ENCODE data around the gene RPAP3. TPM values are rescaled to one million over a fixed set of nuclear protein-coding genes. Genes with fewer than 3 reads are reported as not detected.
A peak's percentile ranks its signal among the peaks of the same experiment; 100 is the strongest.

Gene RPAP3
- total RNA-seq, 1 experiment from 2014 or later, result 67.7 TPM

DNA sequence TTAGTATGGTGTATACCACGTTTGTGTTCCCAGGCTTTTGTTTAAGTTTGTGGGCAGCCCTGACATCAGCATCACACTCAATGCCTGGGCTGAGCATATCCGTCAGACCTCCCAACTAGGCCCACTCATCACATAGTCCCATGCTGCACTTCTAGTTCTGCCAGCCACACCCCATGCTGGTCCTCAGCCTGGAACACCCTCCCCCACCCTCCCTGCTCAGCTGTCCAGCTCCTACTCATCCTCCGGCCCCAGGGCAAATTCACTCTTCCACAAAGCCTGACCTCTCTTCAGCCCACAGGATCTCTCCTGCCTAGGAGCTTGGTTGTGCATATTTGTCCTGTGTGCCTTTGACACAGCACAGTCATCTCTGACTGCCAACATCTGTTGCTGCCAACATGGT, 23.4 kb upstream of the RPAP3 start:
- POLR2A ChIA-PET, result no interaction called here
- Histone ChIP-seq H3K36me3 (ENCODE audit: control insufficient read depth, insufficient read depth, low read length) (no peaks in the 10 kb centered on the region), H3K4me1 (peaks cover 6% of the 10 kb centered on the region), H3K27me3 (replicated peaks; ENCODE audit: control insufficient read depth, insufficient read depth, low read length) (no peaks in the 10 kb centered on the region), H3K9me3 (no peaks in the 10 kb centered on the region), H3K4me3 (ENCODE audit: low read depth, low read length) (no peak overlapping the region)
- no peak for DNase-seq
- no peaks in the 10 kb centered on the region for H3K36me3 Mint-ChIP-seq (ENCODE audit: insufficient read depth, unreplicated experiment)
- intact Hi-C loops (cut with micrococcal nuclease; ENCODE audit: unreplicated experiment), result no loop called here
- BruUV-seq (replicated peaks), result no TSS peak
- no peak overlapping the region for H3K4me3 Mint-ChIP-seq (ENCODE audit: unreplicated experiment)
- no peaks in the 10 kb centered on the region for H3K4me1 Mint-ChIP-seq (ENCODE audit: low read depth, unreplicated experiment)
- H3K27me3 Mint-ChIP-seq (ENCODE audit: insufficient read depth, unreplicated experiment), result no peaks in the 10 kb centered on the region
- H3K9me3 Mint-ChIP-seq (ENCODE audit: unreplicated experiment), result no peaks in the 10 kb centered on the region
- TF ChIP-seq, protein P1, sequence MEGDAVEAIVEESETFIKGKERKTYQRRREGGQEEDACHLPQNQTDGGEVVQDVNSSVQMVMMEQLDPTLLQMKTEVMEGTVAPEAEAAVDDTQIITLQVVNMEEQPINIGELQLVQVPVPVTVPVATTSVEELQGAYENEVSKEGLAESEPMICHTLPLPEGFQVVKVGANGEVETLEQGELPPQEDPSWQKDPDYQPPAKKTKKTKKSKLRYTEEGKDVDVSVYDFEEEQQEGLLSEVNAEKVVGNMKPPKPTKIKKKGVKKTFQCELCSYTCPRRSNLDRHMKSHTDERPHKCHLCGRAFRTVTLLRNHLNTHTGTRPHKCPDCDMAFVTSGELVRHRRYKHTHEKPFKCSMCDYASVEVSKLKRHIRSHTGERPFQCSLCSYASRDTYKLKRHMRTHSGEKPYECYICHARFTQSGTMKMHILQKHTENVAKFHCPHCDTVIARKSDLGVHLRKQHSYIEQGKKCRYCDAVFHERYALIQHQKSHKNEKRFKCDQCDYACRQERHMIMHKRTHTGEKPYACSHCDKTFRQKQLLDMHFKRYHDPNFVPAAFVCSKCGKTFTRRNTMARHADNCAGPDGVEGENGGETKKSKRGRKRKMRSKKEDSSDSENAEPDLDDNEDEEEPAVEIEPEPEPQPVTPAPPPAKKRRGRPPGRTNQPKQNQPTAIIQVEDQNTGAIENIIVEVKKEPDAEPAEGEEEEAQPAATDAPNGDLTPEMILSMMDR (IDR thresholded peaks at IDR 0.05; ENCODE audit: insufficient read depth in 1 of 2, low read depth in 1 of 2, low read length in 1 of 2, severe bottlenecking in 1 of 2, unreplicated experiment in 1 of 2), result no peak
- CTCF ChIA-PET, result no interaction called here
- no peak overlapping the region for H3K27ac Mint-ChIP-seq (ENCODE audit: unreplicated experiment)

DNA sequence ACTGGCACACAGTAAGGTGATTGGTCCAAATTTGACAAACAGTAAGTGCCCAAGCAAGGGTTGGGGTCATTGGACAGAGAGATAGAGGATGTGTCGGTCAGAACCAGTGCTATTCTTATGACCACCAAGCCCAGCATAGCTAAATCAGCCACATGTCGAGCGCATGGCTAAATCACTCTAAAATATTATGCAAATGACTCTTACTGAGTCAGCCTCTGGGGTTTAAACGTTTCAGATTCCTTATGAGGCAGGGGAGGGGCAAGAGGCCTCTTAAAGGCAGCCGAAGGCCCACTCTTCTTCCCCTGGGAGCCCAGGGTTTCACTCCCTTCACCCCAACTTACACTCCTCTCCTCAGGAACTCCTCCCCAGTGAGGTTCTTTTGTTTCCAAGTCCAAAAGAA, 20.1 kb upstream of the RPAP3 start:
- Histone ChIP-seq H3K36me3 (ENCODE audit: control insufficient read depth, insufficient read depth, low read length) (no peaks in the 10 kb centered on the region), H3K27me3 (replicated peaks; ENCODE audit: control insufficient read depth, insufficient read depth, low read length) (no peaks in the 10 kb centered on the region), H3K4me3 (ENCODE audit: low read depth, low read length) (no peak overlapping the region), H3K9me3 (no peaks in the 10 kb centered on the region), H3K4me1 (peaks cover 17% of the 10 kb centered on the region)
- Mint-ChIP-seq H3K27ac (ENCODE audit: unreplicated experiment) (no peak overlapping the region), H3K27me3 (ENCODE audit: insufficient read depth, unreplicated experiment) (no peaks in the 10 kb centered on the region), H3K9me3 (ENCODE audit: unreplicated experiment) (no peaks in the 10 kb centered on the region), H3K4me1 (ENCODE audit: low read depth, unreplicated experiment) (peaks cover 16% of the 10 kb centered on the region), H3K36me3 (ENCODE audit: insufficient read depth, unreplicated experiment) (no peaks in the 10 kb centered on the region), H3K4me3 (ENCODE audit: unreplicated experiment) (no peak overlapping the region)
- peak in 1 of 2 experiments; percentile 1 for DNase-seq
- intact Hi-C loops (cut with micrococcal nuclease; ENCODE audit: unreplicated experiment), result no loop called here
- no TSS peak for BruUV-seq (replicated peaks)
- POLR2A ChIA-PET, result no interaction called here
- CTCF ChIA-PET, result interaction anchor here (0.6 to 1.6 kb wide), 4 partner anchors 10 to 43 kb away, joined by 3 to 5 read pairs (median 4); partner anchors contain the start of gene RAPGEF3
- TF ChIP-seq, protein P1 (IDR thresholded peaks at IDR 0.05; ENCODE audit: insufficient read depth in 1 of 2, low read depth in 1 of 2, low read length in 1 of 2, severe bottlenecking in 1 of 2, unreplicated experiment in 1 of 2), result no peak

DNA sequence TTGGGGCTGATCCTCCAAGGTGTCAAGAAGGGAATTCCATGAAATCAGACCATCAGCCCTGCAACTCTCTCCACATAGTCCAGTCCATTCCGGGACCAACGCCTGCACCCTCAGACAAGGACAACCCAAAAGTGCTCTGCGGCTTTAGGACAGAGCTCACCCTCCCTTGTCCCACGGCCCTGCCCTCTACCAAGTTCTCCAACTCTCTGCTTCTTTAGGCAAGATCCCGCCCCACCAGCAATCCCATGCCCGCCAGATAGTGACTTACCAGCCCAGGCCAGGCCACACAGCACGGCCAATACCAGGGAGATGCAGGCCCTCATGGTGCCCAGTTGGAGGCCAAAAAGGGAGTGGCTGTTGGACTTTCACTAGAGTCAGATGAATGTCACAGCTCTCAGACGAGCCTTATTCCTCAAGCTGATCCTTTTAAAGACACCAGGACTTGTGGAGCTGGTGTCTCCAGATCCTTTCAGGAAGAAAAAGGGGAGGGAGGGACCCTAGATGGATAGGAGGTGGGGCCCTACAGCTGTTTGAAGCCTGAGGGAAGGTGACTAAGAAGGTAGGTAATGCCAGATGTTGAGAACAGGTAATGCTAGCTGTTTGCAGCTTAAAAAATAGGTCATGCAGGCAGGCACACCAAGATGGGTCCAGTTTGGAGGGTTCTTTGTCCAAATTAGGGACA, 19.4 kb upstream of the RPAP3 start, which contains the start of gene ENDOU:
ENDOU (minus strand) TSS at position 400 of the 682 bp plus-strand sequence; CDS start at position 323, 77 bp downstream.
- CTCF ChIA-PET, result interaction anchor here (1.0 to 1.6 kb wide), 3 partner anchors 9 to 43 kb away, joined by 3 to 5 read pairs (median 4); no protein-coding TSS in a partner anchor
- Mint-ChIP-seq H3K27ac (ENCODE audit: unreplicated experiment) (no peak within 1 kb of the TSS), H3K4me1 (ENCODE audit: low read depth, unreplicated experiment) (peaks cover 16% of the 10 kb centered on the region), H3K9me3 (ENCODE audit: unreplicated experiment) (no peaks in the 10 kb centered on the region), H3K27me3 (ENCODE audit: insufficient read depth, unreplicated experiment) (no peaks in the 10 kb centered on the region), H3K4me3 (ENCODE audit: unreplicated experiment) (no peak within 1 kb of the TSS), H3K36me3 (ENCODE audit: insufficient read depth, unreplicated experiment) (no peaks in the 10 kb centered on the region)
- H3K27me3 ChIP-seq (replicated peaks; ENCODE audit: control insufficient read depth, insufficient read depth, low read length), result no peaks in the 10 kb centered on the region
- H3K36me3 ChIP-seq (ENCODE audit: control insufficient read depth, insufficient read depth, low read length), result no peaks in the 10 kb centered on the region
- H3K9me3 ChIP-seq, result no peaks in the 10 kb centered on the region
- BruUV-seq (replicated peaks), result no TSS peak
- intact Hi-C loops (cut with micrococcal nuclease; ENCODE audit: unreplicated experiment), result no loop called here
- POLR2A ChIA-PET, result no interaction called here
- no peak within 1 kb of the TSS for H3K4me3 ChIP-seq (ENCODE audit: low read depth, low read length)
- TF ChIP-seq, protein P1 (IDR thresholded peaks at IDR 0.05; ENCODE audit: insufficient read depth in 1 of 2, low read depth in 1 of 2, low read length in 1 of 2, severe bottlenecking in 1 of 2, unreplicated experiment in 1 of 2), result no peak
- peaks cover 17% of the 10 kb centered on the region for H3K4me1 ChIP-seq
- peak in 1 of 2 experiments; percentile 32 for DNase-seq
